Rectal smooth muscle tissue (tissue), 1 donor: Measurements from ENCODE around the gene TSEN15.

Source experiments
- H3K27ac ChIP-seq: one replicate; pipeline ENCODE4 v1.7.0; 2013; ENCODE audit warnings: low read depth, low read length, inconsistent platforms
- H3K27me3 ChIP-seq: one replicate; pipeline ENCODE4 v1.7.0; 2013; ENCODE audit warnings: low read length; ENCODE audit not compliant: control insufficient read depth, insufficient read depth
- H3K36me3 ChIP-seq: one replicate; pipeline ENCODE4 v1.7.0; 2013; ENCODE audit warnings: low read length; ENCODE audit not compliant: control insufficient read depth, insufficient read depth
- H3K4me1 ChIP-seq: one replicate; pipeline ENCODE4 v1.7.0; 2013; ENCODE audit warnings: low read length; ENCODE audit not compliant: control insufficient read depth, insufficient read depth
- H3K4me3 ChIP-seq: one replicate; pipeline ENCODE4 v1.7.0; 2013; ENCODE audit warnings: low read length
- H3K9ac ChIP-seq: one replicate; pipeline ENCODE4 v1.7.0; 2013; ENCODE audit warnings: low read length

The TSEN15 gene

GRCh38 chr1:184048561-184049240 is 2.8 kb upstream of the TSEN15 start:
- H3K9ac ChIP-seq = no peak overlapping the region
- H3K4me1 ChIP-seq = peaks cover 10% of the 10 kb centered on the region
- H3K4me3 ChIP-seq = no peak overlapping the region
- H3K27ac ChIP-seq = no peak overlapping the region
- no peaks in the 10 kb centered on the region for H3K27me3 ChIP-seq
- no peaks in the 10 kb centered on the region for H3K36me3 ChIP-seq

GRCh38 chr1:184049291-184049690 is 2.2 kb upstream of the TSEN15 start:
- Histone ChIP-seq H3K9ac (no peak overlapping the region), H3K27ac (no peak overlapping the region), H3K36me3 (no peaks in the 10 kb centered on the region), H3K4me3 (no peak overlapping the region), H3K4me1 (peaks cover 10% of the 10 kb centered on the region), H3K27me3 (no peaks in the 10 kb centered on the region)

GRCh38 chr1:184049836-184050468 is 1.6 kb upstream of the TSEN15 start:
- H3K36me3 ChIP-seq = no peaks in the 10 kb centered on the region
- no peak overlapping the region for H3K4me3 ChIP-seq
- no peak overlapping the region for H3K27ac ChIP-seq
- no peak overlapping the region for H3K9ac ChIP-seq
- no peaks in the 10 kb centered on the region for H3K27me3 ChIP-seq
- peaks cover 10% of the 10 kb centered on the region for H3K4me1 ChIP-seq

- H3K27me3 ChIP-seq = no peaks in the 10 kb centered on the region
- no peak overlapping the region for H3K9ac ChIP-seq
- peak overlapping the region; percentile 87 for H3K27ac ChIP-seq
- H3K36me3 ChIP-seq = no peaks in the 10 kb centered on the region
- peaks cover 10% of the 10 kb centered on the region for H3K4me1 ChIP-seq
- peak overlapping the region; percentile 83 for H3K4me3 ChIP-seq
Observed at GRCh38 chr1:184050636-184051035, 894 bp upstream of the TSEN15 start.

- Histone ChIP-seq H3K27ac (peak overlapping the region; percentile 87), H3K4me3 (peak overlapping the region; percentile 83), H3K36me3 (no peaks in the 10 kb centered on the region), H3K4me1 (peaks cover 10% of the 10 kb centered on the region), H3K9ac (peak overlapping the region; percentile 57), H3K27me3 (no peaks in the 10 kb centered on the region)
Observed at GRCh38 chr1:184051138-184051484, 419 bp upstream of the TSEN15 start.

GRCh38 chr1:184052194-184052559 is 647 bp downstream of the TSEN15 start:
- peak overlapping the region; percentile 83 for H3K4me3 ChIP-seq
- no peaks in the 10 kb centered on the region for H3K27me3 ChIP-seq
- no peaks in the 10 kb centered on the region for H3K36me3 ChIP-seq
- H3K9ac ChIP-seq = no peak overlapping the region
- H3K4me1 ChIP-seq = peaks cover 13% of the 10 kb centered on the region
- peak overlapping the region; percentile 87 for H3K27ac ChIP-seq

GRCh38 chr1:184052750-184053149 is 1.2 kb downstream of the TSEN15 start:
- Histone ChIP-seq H3K4me1 (peaks cover 13% of the 10 kb centered on the region), H3K27ac (no peak overlapping the region), H3K36me3 (no peaks in the 10 kb centered on the region), H3K27me3 (no peaks in the 10 kb centered on the region), H3K9ac (no peak overlapping the region), H3K4me3 (peak overlapping the region; percentile 6)

GRCh38 chr1:184053881-184054280 is 2.4 kb downstream of the TSEN15 start:
- Histone ChIP-seq H3K4me3 (no peak overlapping the region), H3K27me3 (no peaks in the 10 kb centered on the region), H3K27ac (no peak overlapping the region), H3K9ac (no peak overlapping the region), H3K36me3 (no peaks in the 10 kb centered on the region), H3K4me1 (peaks cover 13% of the 10 kb centered on the region)

GRCh38 chr1:184056921-184057555 is 5.5 kb downstream of the TSEN15 start:
- no peaks in the 10 kb centered on the region for H3K27me3 ChIP-seq
- H3K27ac ChIP-seq = no peak overlapping the region
- peaks cover 19% of the 10 kb centered on the region for H3K4me1 ChIP-seq
- no peak overlapping the region for H3K9ac ChIP-seq
- H3K36me3 ChIP-seq = no peaks in the 10 kb centered on the region
- H3K4me3 ChIP-seq = no peak overlapping the region

- H3K36me3 ChIP-seq = no peaks in the 10 kb centered on the region
- H3K4me1 ChIP-seq = peaks cover 9% of the 10 kb centered on the region
- no peak overlapping the region for H3K27ac ChIP-seq
- no peak overlapping the region for H3K4me3 ChIP-seq
- H3K9ac ChIP-seq = no peak overlapping the region
- no peaks in the 10 kb centered on the region for H3K27me3 ChIP-seq
Observed at GRCh38 chr1:184059887-184060286, 8.4 kb downstream of the TSEN15 start.

GRCh38 chr1:184060316-184060715 is 8.8 kb downstream of the TSEN15 start:
- H3K27ac ChIP-seq = no peak overlapping the region
- no peaks in the 10 kb centered on the region for H3K36me3 ChIP-seq
- H3K4me1 ChIP-seq = peaks cover 9% of the 10 kb centered on the region
- H3K27me3 ChIP-seq = no peaks in the 10 kb centered on the region
- H3K9ac ChIP-seq = no peak overlapping the region
- no peak overlapping the region for H3K4me3 ChIP-seq

- no peak overlapping the region for H3K27ac ChIP-seq
- H3K36me3 ChIP-seq = no peaks in the 10 kb centered on the region
- H3K9ac ChIP-seq = no peak overlapping the region
- peaks cover 9% of the 10 kb centered on the region for H3K4me1 ChIP-seq
- no peaks in the 10 kb centered on the region for H3K27me3 ChIP-seq
- H3K4me3 ChIP-seq = no peak overlapping the region
Observed at GRCh38 chr1:184061396-184062003, 10.0 kb downstream of the TSEN15 start.
